Liver (tissue), 9 donors: ENCODE results near the gene ARV1. TPM values are rescaled to one million over a fixed set of nuclear protein-coding genes. Genes with fewer than 3 reads are reported as not detected.

Experiments used
- DNase-seq: peaks from one replicate; pipeline ENCODE4 v3.0.0-alpha.2; 2017; ENCODE audit warnings: low spot score
- H3K27ac ChIP-seq, 2 donors: one replicate each; pipeline ENCODE4 v1.7.0; 2013; ENCODE audit warnings: inconsistent platforms in 2 of 2, low read length in 2 of 2, control low read depth in 1 of 2, low read depth in 1 of 2, mild to moderate bottlenecking in 1 of 2
- H3K27me3 ChIP-seq, 4 donors: one replicate each; pipeline versions ENCODE4 v1.6.1 to v1.7.0; 2013; ENCODE audit warnings: low read length in 3 of 4, inconsistent platforms in 1 of 4, mild to moderate bottlenecking in 1 of 4, moderate library complexity in 1 of 4; ENCODE audit not compliant: control insufficient read depth in 4 of 4, insufficient read depth in 4 of 4
- H3K36me3 ChIP-seq, 4 donors: one replicate each; pipeline versions ENCODE4 v1.6.1 to v1.7.0; 2013; ENCODE audit warnings: low read length in 3 of 4, mild to moderate bottlenecking in 3 of 4, low read depth in 1 of 4, moderate library complexity in 1 of 4; ENCODE audit not compliant: control insufficient read depth in 4 of 4, insufficient read depth in 3 of 4
- H3K4me1 ChIP-seq, 4 donors: one replicate each; pipeline versions ENCODE4 v1.6.1 to v1.7.0; 2013; ENCODE audit warnings: low read length in 3 of 4, mild to moderate bottlenecking in 3 of 4, moderate library complexity in 1 of 4; ENCODE audit not compliant: control insufficient read depth in 4 of 4, insufficient read depth in 4 of 4
- H3K4me3 ChIP-seq, 3 donors: one replicate each; pipeline versions ENCODE4 v1.6.1 to v1.7.0; 2013; ENCODE audit warnings: low read length in 3 of 3, control low read depth in 1 of 3, low read depth in 1 of 3, mild to moderate bottlenecking in 1 of 3
- H3K9ac ChIP-seq, 2 donors: one replicate each; pipeline ENCODE4 v1.7.0; 2013; ENCODE audit warnings: low read length in 2 of 2, mild to moderate bottlenecking in 2 of 2, moderate library complexity in 2 of 2, control low read depth in 1 of 2, low read depth in 1 of 2
- H3K9me3 ChIP-seq, 4 donors: one replicate each; pipeline versions ENCODE4 v1.6.1 to v1.7.0; 2013; ENCODE audit warnings: low read length in 3 of 4; ENCODE audit not compliant: control insufficient read depth in 4 of 4
- EGR1 ChIP-seq, 2 donors: IDR thresholded peaks; 2 replicates each; pipeline ENCODE4 v1.6.1; 2016 to 2018; ENCODE audit warnings: antibody characterized with exemption in 2 of 2, low read depth in 2 of 2
- FOXA2 ChIP-seq: IDR thresholded peaks from 2 replicates; pipeline ENCODE4 v1.6.1; 2016; ENCODE audit warnings: antibody characterized with exemption
- GABPA ChIP-seq, 2 donors: IDR thresholded peaks in 1 of 2; conservative IDR thresholded peaks in 1 of 2; 2 replicates each; pipeline ENCODE4 v1.6.1; 2016; ENCODE audit warnings: antibody characterized with exemption in 2 of 2, mild to moderate bottlenecking in 1 of 2, moderate library complexity in 1 of 2
- HNF4A ChIP-seq, 2 donors: conservative IDR thresholded peaks; 2 replicates each; pipeline ENCODE4 v1.6.1; 2016; ENCODE audit warnings: antibody characterized with exemption in 2 of 2, mild to moderate bottlenecking in 2 of 2
- HNF4G ChIP-seq: IDR thresholded peaks from 2 replicates; pipeline ENCODE4 v1.6.1; 2016; ENCODE audit warnings: antibody characterized with exemption
- JUND ChIP-seq, 2 donors: IDR thresholded peaks; 2 replicates each; pipeline ENCODE4 v1.6.1; 2016; ENCODE audit warnings: antibody characterized with exemption in 2 of 2
- NR2F2 ChIP-seq: IDR thresholded peaks from 2 replicates; pipeline ENCODE4 v1.6.1; 2016; ENCODE audit warnings: antibody characterized with exemption
- RAD21 ChIP-seq, 2 donors: IDR thresholded peaks; 2 replicates each; pipeline ENCODE4 v1.6.1; 2016; ENCODE audit warnings: antibody characterized with exemption in 2 of 2, mild to moderate bottlenecking in 2 of 2
- RXRA ChIP-seq, 2 donors: IDR thresholded peaks; 2 replicates each; pipeline ENCODE4 v1.6.1; 2017 to 2018; ENCODE audit warnings: antibody characterized with exemption in 2 of 2, mild to moderate bottlenecking in 1 of 2
- SP1 ChIP-seq: IDR thresholded peaks from 2 replicates; pipeline ENCODE4 v1.6.1; 2018; ENCODE audit warnings: antibody characterized with exemption, mild to moderate bottlenecking
- TAF1 ChIP-seq: conservative IDR thresholded peaks from 2 replicates; pipeline ENCODE4 v1.6.1; 2016; ENCODE audit warnings: antibody characterized with exemption, mild to moderate bottlenecking
- whole genome bisulfite sequencing: extraction: QIAGEN DNeasy Blood & Tissue Kit; methylation state at CpG from one replicate; pipeline ENCODE4 v1.1.7; 2013; 5-methylcytosine and 5-hydroxymethylcytosine counted together
- polyA plus RNA-seq, 2 donors: library from polyadenylated mRNA; stranded (reverse) in 1 of 2; unstranded in 1 of 2; fragments of 200-250 nt in 1 of 2; fragments of >200 nt in 1 of 2; fragmentation: Nextera tagmentation in 1 of 2; extraction: Ambion mirVana in 1 of 2; gene quantifications; one replicate each; pipeline versions ENCODE4 v1.2.1 to v1.2.3, GENCODE V29; 2013 to 2015
- total RNA-seq, 2 donors: library from RNA; depleted of rRNA; stranded (reverse); fragments of >200 nt; gene quantifications; one replicate each; pipeline ENCODE4 v1.2.3, GENCODE V29; 2014
- TF ChIP-seq, protein P1 (sequence below): fragments of 150-350 bp; IDR thresholded peaks from 2 replicates; pipeline ENCODE4 v1.5.1; 2017; ENCODE audit warnings: improper control_type of control experiment, low read depth, low read length; ENCODE audit not compliant: missing input control
- TF ChIP-seq, protein P2 (sequence below): IDR thresholded peaks from 2 replicates; pipeline ENCODE4 v1.6.1; 2016; ENCODE audit warnings: antibody characterized with exemption
- TF ChIP-seq, protein P3 (sequence below): IDR thresholded peaks from 2 replicates; pipeline ENCODE4 v1.6.1; 2016; ENCODE audit warnings: antibody characterized with exemption, mild to moderate bottlenecking
- TF ChIP-seq, protein P4 (sequence below): IDR thresholded peaks from 2 replicates; pipeline ENCODE4 v1.6.1; 2016; ENCODE audit warnings: antibody characterized with exemption
- donor health status: healthy.
- donor health status: healthy.
- donor health status: healthy.
- donor health status: healthy.
- donor health status: healthy.

The ARV1 gene
- total and polyA plus RNA-seq, 4 donors, result 11.4 to 18.9 (median 14.6) TPM

DNA sequence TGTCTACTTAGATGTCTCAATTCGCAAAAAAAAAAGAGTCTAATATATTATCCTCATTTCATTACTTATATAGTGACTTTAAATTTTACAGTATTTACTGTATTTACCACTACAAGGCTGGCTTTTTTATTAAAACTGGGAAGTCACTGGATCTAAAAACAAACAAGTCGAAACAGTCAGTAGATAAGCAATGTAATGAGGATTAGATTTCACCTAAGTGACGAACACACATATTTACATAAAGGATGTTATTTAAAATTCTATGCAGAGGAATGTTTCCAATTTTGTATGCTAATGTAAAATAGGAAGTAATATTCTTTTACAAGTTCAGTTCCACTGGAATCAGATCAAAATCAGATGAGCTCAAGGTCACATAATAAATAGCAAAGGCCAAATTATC is 28.5 kb upstream of the ARV1 start (continued):
- TF ChIP-seq, protein P1, sequence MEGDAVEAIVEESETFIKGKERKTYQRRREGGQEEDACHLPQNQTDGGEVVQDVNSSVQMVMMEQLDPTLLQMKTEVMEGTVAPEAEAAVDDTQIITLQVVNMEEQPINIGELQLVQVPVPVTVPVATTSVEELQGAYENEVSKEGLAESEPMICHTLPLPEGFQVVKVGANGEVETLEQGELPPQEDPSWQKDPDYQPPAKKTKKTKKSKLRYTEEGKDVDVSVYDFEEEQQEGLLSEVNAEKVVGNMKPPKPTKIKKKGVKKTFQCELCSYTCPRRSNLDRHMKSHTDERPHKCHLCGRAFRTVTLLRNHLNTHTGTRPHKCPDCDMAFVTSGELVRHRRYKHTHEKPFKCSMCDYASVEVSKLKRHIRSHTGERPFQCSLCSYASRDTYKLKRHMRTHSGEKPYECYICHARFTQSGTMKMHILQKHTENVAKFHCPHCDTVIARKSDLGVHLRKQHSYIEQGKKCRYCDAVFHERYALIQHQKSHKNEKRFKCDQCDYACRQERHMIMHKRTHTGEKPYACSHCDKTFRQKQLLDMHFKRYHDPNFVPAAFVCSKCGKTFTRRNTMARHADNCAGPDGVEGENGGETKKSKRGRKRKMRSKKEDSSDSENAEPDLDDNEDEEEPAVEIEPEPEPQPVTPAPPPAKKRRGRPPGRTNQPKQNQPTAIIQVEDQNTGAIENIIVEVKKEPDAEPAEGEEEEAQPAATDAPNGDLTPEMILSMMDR, result no peak

DNA sequence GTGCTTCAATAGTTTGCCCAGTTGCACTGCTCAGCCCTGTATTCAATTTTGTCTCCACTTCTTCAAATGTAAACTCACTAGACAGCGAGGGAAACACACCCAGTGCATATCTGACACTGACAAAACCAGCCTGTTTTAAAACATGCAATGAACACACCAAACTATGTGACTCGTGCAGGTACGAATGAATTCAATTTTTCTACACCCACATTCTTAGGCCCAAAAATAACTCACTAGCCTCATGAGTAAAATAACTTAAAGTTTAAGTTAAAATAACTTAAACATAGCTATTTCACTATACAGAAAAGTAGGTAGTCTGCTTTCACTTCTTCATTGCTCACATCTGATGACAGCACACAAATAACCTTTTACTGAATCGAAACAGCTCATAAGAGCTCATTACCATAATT is 21.3 kb upstream of the ARV1 start:
- H3K9ac ChIP-seq, result no peak overlapping the region

DNA sequence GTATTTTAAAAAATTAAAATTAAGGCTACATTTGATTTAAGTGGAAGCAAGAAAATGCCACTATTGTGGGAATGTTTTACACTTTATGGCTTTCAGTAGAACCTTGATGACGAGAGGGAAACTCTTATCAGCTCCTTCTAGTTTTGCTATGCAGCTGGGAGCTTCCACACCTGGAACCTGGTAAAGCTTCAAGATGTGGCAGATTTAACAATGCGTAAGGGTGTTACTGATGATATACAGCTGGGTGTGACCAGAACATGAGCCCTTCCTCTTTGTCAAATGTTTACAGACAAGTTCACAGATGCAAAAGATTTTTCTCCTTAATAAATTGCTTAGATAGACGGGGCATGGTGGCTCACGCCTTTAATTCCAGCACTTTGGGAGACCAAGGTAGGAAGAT is 20.5 kb upstream of the ARV1 start:
- TF ChIP-seq JUND (IDR thresholded peaks at IDR 0.05) (no peak), SP1 (no peak), FOXA2 (no peak), NR2F2 (no peak), TAF1 (no peak), RXRA (IDR thresholded peaks at IDR 0.05) (no peak), RAD21 (IDR thresholded peaks at IDR 0.05) (no peak), GABPA (IDR thresholded peaks at IDR 0.05 in 1 of 2, conservative IDR thresholded peaks at IDR 0.05 in 1 of 2) (no peak), EGR1 (IDR thresholded peaks at IDR 0.05; ENCODE audit: low read depth in 2 of 2) (no peak)
- TF ChIP-seq, protein P2, sequence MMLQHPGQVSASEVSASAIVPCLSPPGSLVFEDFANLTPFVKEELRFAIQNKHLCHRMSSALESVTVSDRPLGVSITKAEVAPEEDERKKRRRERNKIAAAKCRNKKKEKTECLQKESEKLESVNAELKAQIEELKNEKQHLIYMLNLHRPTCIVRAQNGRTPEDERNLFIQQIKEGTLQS, result no peak
- TF ChIP-seq, protein P3, sequence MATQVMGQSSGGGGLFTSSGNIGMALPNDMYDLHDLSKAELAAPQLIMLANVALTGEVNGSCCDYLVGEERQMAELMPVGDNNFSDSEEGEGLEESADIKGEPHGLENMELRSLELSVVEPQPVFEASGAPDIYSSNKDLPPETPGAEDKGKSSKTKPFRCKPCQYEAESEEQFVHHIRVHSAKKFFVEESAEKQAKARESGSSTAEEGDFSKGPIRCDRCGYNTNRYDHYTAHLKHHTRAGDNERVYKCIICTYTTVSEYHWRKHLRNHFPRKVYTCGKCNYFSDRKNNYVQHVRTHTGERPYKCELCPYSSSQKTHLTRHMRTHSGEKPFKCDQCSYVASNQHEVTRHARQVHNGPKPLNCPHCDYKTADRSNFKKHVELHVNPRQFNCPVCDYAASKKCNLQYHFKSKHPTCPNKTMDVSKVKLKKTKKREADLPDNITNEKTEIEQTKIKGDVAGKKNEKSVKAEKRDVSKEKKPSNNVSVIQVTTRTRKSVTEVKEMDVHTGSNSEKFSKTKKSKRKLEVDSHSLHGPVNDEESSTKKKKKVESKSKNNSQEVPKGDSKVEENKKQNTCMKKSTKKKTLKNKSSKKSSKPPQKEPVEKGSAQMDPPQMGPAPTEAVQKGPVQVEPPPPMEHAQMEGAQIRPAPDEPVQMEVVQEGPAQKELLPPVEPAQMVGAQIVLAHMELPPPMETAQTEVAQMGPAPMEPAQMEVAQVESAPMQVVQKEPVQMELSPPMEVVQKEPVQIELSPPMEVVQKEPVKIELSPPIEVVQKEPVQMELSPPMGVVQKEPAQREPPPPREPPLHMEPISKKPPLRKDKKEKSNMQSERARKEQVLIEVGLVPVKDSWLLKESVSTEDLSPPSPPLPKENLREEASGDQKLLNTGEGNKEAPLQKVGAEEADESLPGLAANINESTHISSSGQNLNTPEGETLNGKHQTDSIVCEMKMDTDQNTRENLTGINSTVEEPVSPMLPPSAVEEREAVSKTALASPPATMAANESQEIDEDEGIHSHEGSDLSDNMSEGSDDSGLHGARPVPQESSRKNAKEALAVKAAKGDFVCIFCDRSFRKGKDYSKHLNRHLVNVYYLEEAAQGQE, result no peak
- TF ChIP-seq, protein P1, result no peak
- TF ChIP-seq, protein P4, sequence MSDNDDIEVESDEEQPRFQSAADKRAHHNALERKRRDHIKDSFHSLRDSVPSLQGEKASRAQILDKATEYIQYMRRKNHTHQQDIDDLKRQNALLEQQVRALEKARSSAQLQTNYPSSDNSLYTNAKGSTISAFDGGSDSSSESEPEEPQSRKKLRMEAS, result no peak
- H3K4me3 ChIP-seq, result no peak overlapping the region
- no peaks in the 10 kb centered on the region for H3K27me3 ChIP-seq
- H3K27ac ChIP-seq, result no peak overlapping the region
- no peaks in the 10 kb centered on the region for H3K4me1 ChIP-seq
- H3K36me3 ChIP-seq, result peaks cover 0 to 11% (median 7%) of the 10 kb centered on the region in 4 donors
- no peak overlapping the region for H3K9ac ChIP-seq
- DNase-seq, result no peak
- 93% methylated on average over 4 of the region's 4 CpGs for WGBS
- H3K9me3 ChIP-seq, result no peaks in the 10 kb centered on the region

More for the DNA sequence above, 21.3 kb upstream of the ARV1 start:
- Histone ChIP-seq H3K9me3 (no peaks in the 10 kb centered on the region), H3K27me3 (no peaks in the 10 kb centered on the region), H3K27ac (no peak overlapping the region), H3K4me1 (no peaks in the 10 kb centered on the region), H3K4me3 (no peak overlapping the region), H3K36me3 (peaks cover 0 to 11% (median 7%) of the 10 kb centered on the region in 4 donors)
- DNase-seq, result no peak
- TF ChIP-seq EGR1 (IDR thresholded peaks at IDR 0.05; ENCODE audit: low read depth in 2 of 2), result no peak
- TF ChIP-seq, protein P2, result no peak
- no peak for TF ChIP-seq NR2F2
- TF ChIP-seq HNF4A (conservative IDR thresholded peaks at IDR 0.05), result no peak
- TF ChIP-seq HNF4G, result no peak
- TF ChIP-seq, protein P3, result no peak
- TF ChIP-seq TAF1, result no peak
- 91% methylated on average over 4 of the region's 4 CpGs for WGBS
